TTC549 (cell line): Measurements from ENCODE around the gene SORL1.

ENCODE experiments used
- FAIRE-seq: peaks from 2 replicates; lab custom pipeline; 2012; peaks lifted over from hg19 to GRCh38; lab: Jason Lieb, UNC

The SORL1 gene

GRCh38 chr11:121535129-121535796 lies 83.1 kb downstream of the SORL1 start:
- FAIRE-seq, result no peak

DNA sequence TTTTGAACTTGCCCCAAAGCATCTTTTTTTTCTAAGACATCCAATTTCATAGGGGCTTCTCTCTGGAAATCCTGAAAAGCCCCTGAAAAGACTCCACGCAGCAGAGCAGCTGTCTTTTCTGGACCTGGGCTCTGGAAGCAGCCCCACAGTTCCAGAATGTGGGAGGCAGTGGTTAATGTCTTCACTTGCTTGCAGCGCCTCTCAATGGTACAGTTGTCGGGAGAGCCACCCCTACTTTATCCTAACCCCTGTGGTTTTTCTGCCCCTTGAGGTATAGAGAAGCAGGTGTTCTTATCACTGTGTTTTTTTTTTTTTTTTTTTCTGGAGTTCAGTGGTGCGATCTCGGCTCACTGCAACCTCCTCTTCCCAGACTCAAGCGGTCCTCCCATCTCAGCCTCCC lies 84.0 kb downstream of the SORL1 start:
- FAIRE-seq, result no peak

DNA sequence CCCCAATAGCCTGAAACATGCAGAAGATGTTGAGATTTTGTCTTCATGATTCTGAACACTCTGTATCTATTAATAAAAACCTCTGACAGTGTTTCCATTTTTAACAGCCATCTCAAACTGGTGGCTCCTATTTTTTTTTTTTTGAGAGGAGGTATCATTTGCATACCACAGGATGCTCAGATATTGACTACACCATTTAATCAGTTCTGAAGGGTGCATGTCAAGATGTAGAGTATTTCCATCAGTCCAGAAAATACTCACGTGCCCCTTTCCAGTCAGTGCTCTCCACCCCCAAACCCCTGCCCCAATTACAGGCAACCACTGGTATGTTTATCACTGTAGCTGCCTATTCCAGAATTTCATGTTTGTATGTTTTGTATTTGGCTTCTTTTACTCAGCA lies 85.9 kb downstream of the SORL1 start:
- no peak for FAIRE-seq

DNA sequence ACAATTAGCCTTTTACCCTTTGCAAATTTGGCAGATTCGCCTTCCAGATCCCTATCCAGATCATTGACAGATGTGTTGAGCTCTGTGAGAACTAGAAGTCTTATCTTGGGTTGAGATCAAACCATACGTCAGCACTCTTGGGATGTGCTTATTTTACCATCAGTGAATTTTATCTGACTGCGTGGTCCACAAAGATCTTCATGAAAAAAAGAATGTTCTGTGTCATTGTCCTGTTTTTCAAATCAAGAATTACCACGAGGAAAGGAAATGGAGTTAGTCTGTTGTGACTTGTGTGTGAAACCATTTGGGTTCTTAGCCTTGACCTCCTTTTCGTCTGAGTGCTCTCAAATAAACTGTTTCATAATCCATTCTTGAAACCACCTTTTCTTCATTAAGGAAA lies 86.9 kb downstream of the SORL1 start:
- no peak for FAIRE-seq

- no peak for FAIRE-seq
Observed at GRCh38 chr11:121540627-121541026, 88.5 kb downstream of the SORL1 start.

DNA sequence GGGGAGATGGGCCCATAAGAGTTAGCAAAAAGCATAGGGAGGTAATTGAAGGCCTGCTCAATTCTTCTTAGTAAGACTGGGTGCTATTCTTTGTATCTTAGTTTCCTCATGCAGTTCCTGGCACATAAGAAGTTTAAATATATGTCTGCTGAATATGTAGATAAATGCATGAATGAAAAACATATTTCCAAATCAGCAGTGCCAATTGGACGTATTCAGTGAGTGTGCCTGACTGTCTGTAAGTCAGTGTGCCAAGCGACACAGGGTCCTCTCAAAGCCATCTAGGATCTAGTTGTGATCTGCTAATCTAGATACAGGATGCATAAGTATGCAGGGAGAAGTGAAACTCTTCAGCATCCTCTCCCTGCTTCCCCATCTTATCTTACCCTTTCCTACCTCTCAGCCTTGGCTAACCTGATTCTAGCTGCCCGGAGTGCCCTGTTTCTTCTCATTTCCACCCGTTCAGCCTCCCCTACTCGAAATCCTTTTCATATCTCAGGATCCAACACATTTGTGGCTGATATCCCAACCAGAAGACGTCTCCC lies 91.8 kb downstream of the SORL1 start:
- no peak for FAIRE-seq

GRCh38 chr11:121544956-121545355 lies 92.8 kb downstream of the SORL1 start:
- no peak for FAIRE-seq

- no peak for FAIRE-seq
Observed at GRCh38 chr11:121547574-121547973, 95.5 kb downstream of the SORL1 start.

DNA sequence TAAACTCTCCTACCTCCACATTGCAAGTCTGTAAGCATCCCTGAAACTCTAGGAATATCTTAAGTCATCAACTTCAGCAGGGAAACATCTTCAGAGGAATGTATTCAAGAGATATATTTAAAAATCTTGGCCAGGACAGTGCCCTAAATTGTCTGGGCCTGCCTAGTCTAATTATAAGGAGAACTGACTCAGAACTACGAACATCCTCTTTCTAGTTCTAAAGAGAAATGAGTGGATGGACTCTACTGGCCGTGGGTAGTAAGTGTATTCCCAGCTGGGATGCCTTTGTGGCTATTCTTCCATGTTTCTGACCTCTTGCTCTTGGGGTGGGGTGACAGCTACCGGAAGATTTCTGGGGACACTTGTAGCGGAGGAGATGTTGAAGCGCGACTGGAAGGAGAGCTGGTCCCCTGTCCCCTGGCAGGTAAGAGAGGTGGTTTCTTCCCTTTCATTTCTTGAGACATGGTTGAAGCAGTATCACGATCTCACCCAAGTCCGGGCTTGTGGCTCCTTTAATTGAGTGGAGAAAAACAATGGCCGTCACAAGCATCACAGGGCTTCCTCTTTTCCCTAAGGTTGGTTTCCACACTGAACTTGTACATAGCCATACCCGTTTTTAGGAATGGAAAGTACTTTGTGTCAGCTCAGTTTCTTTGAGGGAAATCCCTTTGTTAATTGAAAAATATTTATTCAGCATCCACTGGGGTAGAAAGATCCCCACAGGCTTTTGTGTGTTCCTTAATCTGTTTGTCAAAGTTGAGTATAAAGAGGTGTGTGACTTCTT lies 98.3 kb downstream of the SORL1 start:
- FAIRE-seq, result no peak

DNA sequence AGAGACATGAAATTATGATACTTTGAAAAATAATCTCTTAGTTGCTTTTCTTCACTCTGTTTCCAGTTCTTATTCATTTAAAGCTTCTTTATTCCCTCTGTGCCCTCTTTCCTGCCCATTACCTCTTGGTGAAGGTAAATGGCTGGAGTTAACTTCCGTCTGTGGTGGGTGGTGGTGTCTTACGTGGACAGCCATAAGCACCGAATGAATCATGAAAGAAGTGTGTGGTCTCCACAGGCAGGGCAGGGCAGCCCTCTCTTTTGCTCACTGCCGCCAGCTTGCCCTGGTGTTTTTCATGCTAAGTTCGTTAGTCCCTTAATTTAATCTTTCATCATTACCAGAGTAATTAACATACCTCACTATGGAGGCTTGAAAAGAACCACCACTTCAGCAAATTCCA lies 99.3 kb downstream of the SORL1 start:
- no peak for FAIRE-seq

GRCh38 chr11:121552154-121552553 lies 100.0 kb downstream of the SORL1 start:
- FAIRE-seq, result no peak

- FAIRE-seq, result no peak
Observed at GRCh38 chr11:121552644-121553043, 100.5 kb downstream of the SORL1 start.

- FAIRE-seq, result no peak
Observed at GRCh38 chr11:121553389-121553788, 101.3 kb downstream of the SORL1 start.

DNA sequence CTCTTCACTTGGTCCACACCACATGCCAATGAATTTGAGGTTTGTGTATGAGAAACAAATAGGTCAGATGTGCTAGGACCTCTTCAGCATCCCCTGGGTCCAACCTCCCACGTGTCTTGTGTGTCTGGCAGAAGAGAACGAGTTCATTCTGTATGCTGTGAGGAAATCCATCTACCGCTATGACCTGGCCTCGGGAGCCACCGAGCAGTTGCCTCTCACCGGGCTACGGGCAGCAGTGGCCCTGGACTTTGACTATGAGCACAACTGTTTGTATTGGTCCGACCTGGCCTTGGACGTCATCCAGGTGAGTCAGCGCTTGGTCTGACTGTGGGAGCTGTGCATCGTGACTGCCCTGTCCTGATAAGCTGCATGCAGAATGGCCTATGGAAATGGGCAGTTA lies 101.7 kb downstream of the SORL1 start:
- FAIRE-seq, result no peak

- no peak for FAIRE-seq
Observed at GRCh38 chr11:121554552-121554951, 102.4 kb downstream of the SORL1 start.

DNA sequence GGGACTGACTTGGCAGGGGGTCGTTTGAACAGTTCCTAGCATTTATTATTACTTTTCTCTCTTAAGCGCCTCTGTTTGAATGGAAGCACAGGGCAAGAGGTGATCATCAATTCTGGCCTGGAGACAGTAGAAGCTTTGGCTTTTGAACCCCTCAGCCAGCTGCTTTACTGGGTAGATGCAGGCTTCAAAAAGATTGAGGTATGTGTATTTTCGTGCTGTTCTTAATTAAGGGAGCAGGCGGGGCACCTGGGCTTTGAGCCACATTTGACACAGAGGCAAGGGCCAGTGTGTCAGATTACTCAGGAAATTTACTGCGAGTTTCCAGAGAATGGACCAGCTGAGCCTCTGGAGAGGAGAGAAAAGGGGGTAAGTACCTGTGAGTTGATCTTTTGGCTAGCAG lies 103.0 kb downstream of the SORL1 start:
- FAIRE-seq, result no peak

DNA sequence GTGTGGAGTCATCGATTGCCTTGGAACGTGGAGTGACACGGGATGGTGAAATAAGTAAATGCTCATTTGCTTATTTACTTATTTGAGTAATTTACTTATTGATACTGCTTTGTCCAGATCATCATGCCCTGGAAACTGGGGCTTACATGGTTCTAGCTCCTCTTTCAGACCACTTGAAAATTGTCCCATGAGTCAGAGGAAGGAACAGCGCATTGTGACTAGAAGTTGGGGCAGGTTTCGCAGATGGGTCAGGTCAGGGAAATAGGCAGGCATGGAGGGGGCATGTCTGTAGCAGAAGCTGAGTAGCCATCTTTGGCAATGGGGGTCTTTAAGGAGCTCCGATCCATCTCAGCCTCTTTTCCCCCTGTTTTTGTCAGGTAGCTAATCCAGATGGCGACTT lies 104.8 kb downstream of the SORL1 start:
- no peak for FAIRE-seq

GRCh38 chr11:121557348-121557747 lies 105.2 kb downstream of the SORL1 start:
- FAIRE-seq, result no peak

DNA sequence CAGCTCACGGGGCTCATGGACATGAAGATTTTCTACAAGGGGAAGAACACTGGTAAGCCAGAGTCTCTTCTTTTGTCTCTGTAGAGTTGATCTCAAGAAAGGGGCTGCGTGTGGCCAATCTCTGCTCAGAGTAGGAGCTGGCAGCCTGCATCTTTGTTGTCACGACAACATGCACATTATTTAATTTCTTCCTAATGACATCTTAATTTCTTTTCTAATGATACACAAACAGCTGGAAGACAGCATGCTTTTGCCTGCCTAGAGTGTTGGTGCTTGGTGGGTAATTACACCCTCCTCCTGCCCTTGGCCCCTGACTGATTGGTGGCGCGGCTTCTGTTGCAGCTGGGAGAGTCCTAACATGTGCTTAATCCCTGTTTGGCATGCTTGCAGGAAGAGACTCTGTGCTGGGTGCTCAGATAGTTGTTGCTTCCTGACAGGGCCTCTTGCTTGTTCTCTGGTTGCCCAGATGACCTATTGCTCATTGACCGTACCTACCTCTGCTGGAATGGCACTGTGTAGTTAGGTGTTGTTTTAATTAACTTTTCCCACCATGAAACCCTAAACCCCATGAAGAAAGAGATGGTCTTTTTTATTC lies 107.6 kb downstream of the SORL1 start:
- no peak for FAIRE-seq

- no peak for FAIRE-seq
Observed at GRCh38 chr11:121560236-121560635, 108.1 kb downstream of the SORL1 start.

DNA sequence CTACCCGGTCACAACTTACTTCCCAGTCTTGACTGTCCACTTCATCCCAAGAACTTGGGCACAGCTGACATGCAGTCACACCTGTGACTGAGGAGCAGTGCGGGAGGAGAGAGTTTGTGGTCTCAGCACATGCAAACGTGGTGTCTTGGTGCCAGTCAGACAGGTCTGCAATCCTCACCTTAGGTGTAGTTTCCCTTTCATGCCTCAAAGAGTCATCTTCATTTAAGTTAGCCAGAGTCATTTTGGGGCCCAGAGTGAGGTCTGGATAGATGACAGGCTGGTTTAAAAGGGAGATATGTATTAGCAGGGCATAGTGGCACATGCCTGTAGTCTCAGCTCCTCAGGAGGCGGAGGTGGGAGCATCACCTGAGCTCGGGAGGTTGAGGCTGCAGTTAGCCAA lies 109.1 kb downstream of the SORL1 start:
- no peak for FAIRE-seq

DNA sequence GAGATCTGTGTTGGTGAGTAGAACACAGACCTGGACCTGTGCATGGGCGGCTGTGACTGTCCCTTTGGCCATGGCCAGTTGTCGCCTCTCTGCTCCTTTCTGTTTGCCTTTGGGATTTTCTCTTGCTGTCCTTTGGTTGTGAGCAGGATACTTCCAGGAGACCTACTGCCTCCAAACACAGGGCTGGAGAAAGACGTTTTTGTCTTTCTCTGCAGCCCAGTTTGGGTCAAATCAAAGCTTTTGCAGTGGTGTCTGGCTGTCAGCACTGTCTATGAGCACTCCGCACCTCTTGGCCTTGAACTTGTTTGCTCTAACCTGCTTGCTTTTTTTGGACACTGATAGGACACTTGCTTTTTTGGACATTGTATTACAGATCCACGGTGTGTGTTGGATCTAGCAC lies 109.6 kb downstream of the SORL1 start:
- FAIRE-seq, result no peak

- no peak for FAIRE-seq
Observed at GRCh38 chr11:121563003-121563402, 110.9 kb downstream of the SORL1 start.
